Measurements from ENCODE around the gene MCF2L.

Gene MCF2L

DNA sequence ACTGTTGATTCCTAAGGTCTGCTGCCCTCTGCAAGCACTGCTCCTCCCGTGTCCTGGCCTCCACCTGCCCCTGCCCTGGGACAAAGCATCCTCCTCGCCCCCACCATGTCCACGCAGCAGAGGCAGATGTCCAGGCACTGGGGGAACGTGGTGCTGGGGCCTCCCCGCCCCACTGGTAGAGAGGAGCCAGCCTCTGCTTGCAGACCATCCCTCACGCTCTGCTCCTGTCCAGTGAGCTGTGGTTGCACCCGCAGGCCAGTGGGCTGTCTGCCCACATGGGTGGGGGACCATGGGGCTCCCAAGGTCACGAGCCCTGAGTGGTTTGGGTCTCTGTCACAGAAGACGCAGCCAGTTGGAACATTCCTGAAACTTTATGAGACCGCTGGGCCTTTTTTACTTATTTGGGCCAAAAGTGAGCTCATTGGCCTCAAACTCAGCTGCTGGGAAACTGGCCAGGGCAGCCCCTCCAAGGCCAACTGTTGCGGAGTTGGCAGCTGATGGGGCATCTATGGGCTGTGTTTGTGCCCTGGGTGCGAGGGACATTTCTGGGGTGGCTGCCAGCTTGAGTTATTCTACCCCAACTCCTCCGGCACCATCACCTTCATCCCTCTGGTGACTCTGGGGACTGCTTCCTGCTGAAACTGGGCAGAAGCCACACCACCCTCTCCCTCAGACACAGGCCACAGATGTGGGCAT, 71.7 kb downstream of the MCF2L start:
- ChIA-PET CTCF (interaction anchor here (0.7 kb wide), 1 partner anchor 12 kb away, joined by 3 read pairs; no protein-coding TSS in a partner anchor), POLR2A (no interaction called here)
- DNase-seq (ENCODE audit: low read depth, low spot score): no peak
- TF ChIP-seq, protein P1, sequence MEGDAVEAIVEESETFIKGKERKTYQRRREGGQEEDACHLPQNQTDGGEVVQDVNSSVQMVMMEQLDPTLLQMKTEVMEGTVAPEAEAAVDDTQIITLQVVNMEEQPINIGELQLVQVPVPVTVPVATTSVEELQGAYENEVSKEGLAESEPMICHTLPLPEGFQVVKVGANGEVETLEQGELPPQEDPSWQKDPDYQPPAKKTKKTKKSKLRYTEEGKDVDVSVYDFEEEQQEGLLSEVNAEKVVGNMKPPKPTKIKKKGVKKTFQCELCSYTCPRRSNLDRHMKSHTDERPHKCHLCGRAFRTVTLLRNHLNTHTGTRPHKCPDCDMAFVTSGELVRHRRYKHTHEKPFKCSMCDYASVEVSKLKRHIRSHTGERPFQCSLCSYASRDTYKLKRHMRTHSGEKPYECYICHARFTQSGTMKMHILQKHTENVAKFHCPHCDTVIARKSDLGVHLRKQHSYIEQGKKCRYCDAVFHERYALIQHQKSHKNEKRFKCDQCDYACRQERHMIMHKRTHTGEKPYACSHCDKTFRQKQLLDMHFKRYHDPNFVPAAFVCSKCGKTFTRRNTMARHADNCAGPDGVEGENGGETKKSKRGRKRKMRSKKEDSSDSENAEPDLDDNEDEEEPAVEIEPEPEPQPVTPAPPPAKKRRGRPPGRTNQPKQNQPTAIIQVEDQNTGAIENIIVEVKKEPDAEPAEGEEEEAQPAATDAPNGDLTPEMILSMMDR (IDR thresholded peaks at IDR 0.05; ENCODE audit: insufficient read depth, low read length, missing control alignments): no peak
- no peak overlapping the region for H3K4me3 ChIP-seq (ENCODE audit: low read depth, low read length)

DNA sequence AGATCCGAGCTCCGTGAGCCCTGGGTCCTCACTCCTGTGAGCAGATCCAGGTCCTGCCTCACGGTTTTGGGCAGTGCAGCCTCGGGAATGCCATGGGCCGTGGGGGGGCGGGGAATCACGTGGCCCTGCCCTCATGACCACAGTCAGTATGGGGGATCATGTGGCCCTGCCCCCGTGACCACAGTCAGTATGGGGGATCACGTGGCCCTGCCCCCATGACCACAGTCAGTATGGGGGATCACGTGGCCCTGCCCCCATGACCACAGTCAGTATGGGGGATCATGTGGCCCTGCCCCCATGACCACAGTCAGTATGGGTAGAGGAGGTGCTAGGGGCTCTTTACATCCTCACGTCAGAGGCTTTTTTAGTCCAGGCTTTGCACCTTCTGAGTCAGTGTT, 72.3 kb downstream of the MCF2L start:
- H3K4me3 ChIP-seq (ENCODE audit: low read depth, low read length): no peak overlapping the region
- TF ChIP-seq, protein P1 (IDR thresholded peaks at IDR 0.05; ENCODE audit: insufficient read depth, low read length, missing control alignments): no peak
- POLR2A ChIA-PET: no interaction called here
- CTCF ChIA-PET: interaction anchor here (0.7 kb wide), 1 partner anchor 12 kb away, joined by 3 read pairs; no protein-coding TSS in a partner anchor
- no peak for DNase-seq (ENCODE audit: low read depth, low spot score)

DNA sequence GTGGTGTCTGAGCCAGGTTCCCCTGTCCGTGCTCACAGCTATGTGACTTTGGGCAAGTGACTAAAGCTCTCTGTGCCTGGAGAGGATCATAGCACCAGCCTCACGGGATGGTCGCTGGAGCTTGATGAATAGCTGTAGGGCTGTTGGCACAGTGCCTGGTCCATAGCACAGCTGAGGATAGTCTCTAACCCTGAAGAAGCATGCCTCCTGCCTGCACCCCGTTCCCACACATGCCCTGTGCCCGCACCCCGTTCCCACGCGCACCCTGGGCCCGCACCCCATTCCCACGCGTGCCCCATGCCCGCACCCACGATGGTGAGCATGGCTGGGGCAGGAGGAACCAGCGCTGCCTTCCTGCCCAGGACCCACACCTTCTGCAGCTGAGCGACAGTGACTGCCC, 72.9 kb downstream of the MCF2L start:
- ChIA-PET CTCF (no interaction called here), POLR2A (no interaction called here)
- TF ChIP-seq, protein P1 (IDR thresholded peaks at IDR 0.05; ENCODE audit: insufficient read depth, low read length, missing control alignments): no peak
- no peak overlapping the region for H3K4me3 ChIP-seq (ENCODE audit: low read depth, low read length)
- no peak for DNase-seq (ENCODE audit: low read depth, low spot score)

DNA sequence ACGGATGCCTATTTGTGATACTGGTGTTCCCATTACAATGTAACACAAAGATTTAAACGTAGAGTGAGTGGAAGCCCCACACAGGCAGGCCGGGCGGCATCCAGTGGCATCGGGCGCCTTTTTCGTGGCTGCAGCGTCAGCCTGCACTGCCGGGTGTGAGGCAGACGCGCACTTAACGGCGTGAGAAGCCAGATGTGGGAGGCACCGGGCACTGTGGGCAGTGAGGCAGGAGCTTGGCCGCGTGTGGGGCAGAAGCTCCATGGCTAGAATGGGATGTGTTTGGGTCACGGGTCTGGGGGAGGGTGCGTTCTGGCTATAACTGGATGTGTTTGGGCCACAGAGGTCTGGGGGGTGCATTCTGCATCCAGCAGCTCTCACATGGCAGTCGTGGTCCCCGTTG, 73.4 kb downstream of the MCF2L start:
- ChIA-PET POLR2A (no interaction called here), CTCF (interaction anchor here (0.9 kb wide), 1 partner anchor 136 kb away, joined by 3 read pairs; no protein-coding TSS in a partner anchor)
- TF ChIP-seq, protein P1 (IDR thresholded peaks at IDR 0.05; ENCODE audit: insufficient read depth, low read length, missing control alignments): no peak
- DNase-seq (ENCODE audit: low read depth, low spot score): no peak
- H3K4me3 ChIP-seq (ENCODE audit: low read depth, low read length): no peak overlapping the region

DNA sequence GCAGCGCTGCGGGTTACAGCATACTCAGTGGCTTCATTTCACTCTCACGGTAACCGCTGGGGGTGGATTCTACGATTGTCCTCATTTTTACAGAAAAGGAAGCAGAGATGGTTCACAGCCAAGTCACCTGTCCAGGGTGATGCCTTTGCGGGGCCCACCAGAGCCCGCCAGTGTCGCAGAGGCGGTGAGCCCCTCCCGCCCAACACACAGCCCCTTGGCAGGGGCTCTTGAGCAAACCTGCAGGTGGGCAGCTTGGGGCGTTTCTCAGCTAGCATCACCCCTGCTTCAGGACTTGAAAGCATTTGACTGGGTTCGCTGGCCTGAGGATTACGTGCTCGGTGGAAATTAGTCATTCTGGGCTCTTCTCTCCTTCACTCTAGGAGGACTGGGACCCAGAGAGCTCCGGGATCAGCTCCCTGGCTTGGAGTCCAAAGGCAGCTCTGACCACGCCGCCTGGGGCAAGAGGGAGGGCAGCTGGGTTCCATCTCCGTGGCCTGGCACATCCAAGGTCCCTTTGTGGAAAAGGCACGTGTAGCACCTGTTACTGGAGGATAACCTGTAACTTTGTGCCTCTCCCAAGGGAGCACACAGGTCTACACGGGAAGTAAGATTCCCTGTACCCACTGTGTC, 74.1 kb downstream of the MCF2L start:
- no peak overlapping the region for H3K4me3 ChIP-seq (ENCODE audit: low read depth, low read length)
- TF ChIP-seq, protein P1 (IDR thresholded peaks at IDR 0.05; ENCODE audit: insufficient read depth, low read length, missing control alignments): no peak
- POLR2A ChIA-PET: no interaction called here
- CTCF ChIA-PET: interaction anchor here (0.9 to 1.0 kb wide), 2 partner anchors 9 to 135 kb away, joined by 3 read pairs; no protein-coding TSS in a partner anchor
- no peak for DNase-seq (ENCODE audit: low read depth, low spot score)

DNA sequence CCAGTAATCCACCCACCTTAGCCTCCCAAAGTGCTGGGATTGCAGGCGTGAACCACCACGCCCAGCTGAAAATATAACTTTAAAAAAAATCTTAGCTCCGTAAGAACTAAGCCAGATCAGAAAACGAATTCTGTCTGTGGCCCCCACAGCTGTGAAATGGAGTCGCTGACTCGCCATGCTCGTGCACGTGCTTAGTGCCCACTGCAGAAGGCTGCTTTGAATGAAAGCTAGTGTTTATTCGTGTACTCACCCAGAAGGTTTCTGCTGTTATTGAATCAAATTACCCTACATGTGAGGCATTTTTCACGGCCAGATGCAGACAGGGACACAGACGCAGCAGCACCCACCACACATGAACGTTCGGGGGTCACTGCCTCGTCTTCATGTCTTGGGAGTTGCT, 74.9 kb downstream of the MCF2L start:
- ChIA-PET CTCF (no interaction called here), POLR2A (no interaction called here)

More for the DNA sequence above, 74.9 kb downstream of the MCF2L start:
- DNase-seq (ENCODE audit: low read depth, low spot score): no peak
- TF ChIP-seq, protein P1 (IDR thresholded peaks at IDR 0.05; ENCODE audit: insufficient read depth, low read length, missing control alignments): no peak
- no peak overlapping the region; the same call in 1 of the 2 replicates for H3K4me3 ChIP-seq (ENCODE audit: low read depth, low read length)
